Progenitor cell of endocrine pancreas (in vitro differentiated cells): ENCODE data around the gene MANSC4. TPM values are rescaled to one million over a fixed set of nuclear protein-coding genes. Genes with fewer than 3 reads are reported as not detected.

ENCODE experiments used
- DNase-seq: peaks from one replicate; pipeline ENCODE4 v3.0.0; 2021; ENCODE audit warnings: low spot score; ENCODE audit not compliant: unreplicated experiment
- H3K27ac Mint-ChIP-seq: 2 replicates; pipeline ENCODE4 v1.8.0; 2021; ENCODE audit warnings: mild to moderate bottlenecking, moderate library complexity, mixed read lengths
- H3K27me3 Mint-ChIP-seq: 2 replicates; pipeline ENCODE4 v1.8.0; 2021; ENCODE audit warnings: mixed read lengths
- H3K36me3 Mint-ChIP-seq: 2 replicates; pipeline ENCODE4 v1.8.0; 2022; ENCODE audit warnings: mixed read lengths; ENCODE audit not compliant: insufficient read depth
- H3K4me1 Mint-ChIP-seq: 2 replicates; pipeline ENCODE4 v1.8.0; 2021; ENCODE audit warnings: low read depth, mixed read lengths
- H3K4me3 Mint-ChIP-seq: 2 replicates; pipeline ENCODE4 v1.8.0; 2021; ENCODE audit warnings: low read depth, mild to moderate bottlenecking, moderate library complexity, mixed read lengths
- H3K9me3 Mint-ChIP-seq: 2 replicates; pipeline ENCODE4 v1.8.0; 2021; ENCODE audit warnings: low read depth, mixed read lengths
- CTCF ChIP-seq: fragments of 200-600 bp; sonication (generic); IDR thresholded peaks from one replicate; pipeline ENCODE4 v1.5.0; 2021; ENCODE audit warnings: antibody characterized with exemption, mild to moderate bottlenecking; ENCODE audit not compliant: unreplicated experiment
- long read RNA-seq: library from polyadenylated mRNA; unstranded; transcript quantifications from one replicate; pipeline ENCODE4 v2.0.0, GENCODE V29; 2020
- total RNA-seq: library from RNA; stranded (reverse); gene quantifications from 2 replicates; pipeline ENCODE4 v1.2.1, GENCODE V29; 2021

The MANSC4 gene
- total RNA-seq, result 0.40 and 1.1 TPM in 2 replicates
- long read RNA-seq, result 0 reads

- H3K27me3 Mint-ChIP-seq, result no peaks in the 10 kb centered on the region
- peak; percentile 79 for DNase-seq
- H3K27ac Mint-ChIP-seq, result peak within 1 kb of the TSS; percentile 98
- H3K9me3 Mint-ChIP-seq, result no peaks in the 10 kb centered on the region
- no peak for TF ChIP-seq CTCF
- H3K4me1 Mint-ChIP-seq, result peaks cover 20% of the 10 kb centered on the region
- H3K36me3 Mint-ChIP-seq, result peaks cover 18% of the 10 kb centered on the region
- peak within 1 kb of the TSS; percentile 92 for H3K4me3 Mint-ChIP-seq
Measured at GRCh38 chr12:27779920-27780611, at the start of gene MANSC4, which contains the start of gene KLHL42. MANSC4 (minus strand) TSS chr12:27780236; CDS start chr12:27771276, 8,960 bp downstream. KLHL42 (plus strand) TSS chr12:27780233; CDS start chr12:27780331, 98 bp downstream.

GRCh38 chr12:27828196-27828595, 48.2 kb upstream of the MANSC4 start:
- H3K27ac Mint-ChIP-seq, result no peak overlapping the region
- H3K36me3 Mint-ChIP-seq, result peaks cover 1% of the 10 kb centered on the region
- H3K4me1 Mint-ChIP-seq, result no peaks in the 10 kb centered on the region
- no peak for DNase-seq
- H3K4me3 Mint-ChIP-seq, result no peak overlapping the region
- peaks cover 3% of the 10 kb centered on the region for H3K27me3 Mint-ChIP-seq
- no peak for TF ChIP-seq CTCF
- peaks cover 4% of the 10 kb centered on the region for H3K9me3 Mint-ChIP-seq

- peaks cover 4% of the 10 kb centered on the region for H3K9me3 Mint-ChIP-seq
- TF ChIP-seq CTCF, result no peak
- no peak overlapping the region for H3K4me3 Mint-ChIP-seq
- peaks cover 8% of the 10 kb centered on the region for H3K27me3 Mint-ChIP-seq
- DNase-seq, result no peak
- no peak overlapping the region for H3K27ac Mint-ChIP-seq
- peaks cover 1% of the 10 kb centered on the region for H3K36me3 Mint-ChIP-seq
- H3K4me1 Mint-ChIP-seq, result no peaks in the 10 kb centered on the region
Measured at GRCh38 chr12:27826076-27826475, 46.0 kb upstream of the MANSC4 start.

- Mint-ChIP-seq H3K36me3 (peaks cover 1% of the 10 kb centered on the region), H3K4me1 (no peaks in the 10 kb centered on the region), H3K27ac (no peak overlapping the region), H3K9me3 (peaks cover 7% of the 10 kb centered on the region), H3K4me3 (no peak overlapping the region), H3K27me3 (peaks cover 8% of the 10 kb centered on the region)
- DNase-seq, result no peak
- TF ChIP-seq CTCF, result no peak
Measured at GRCh38 chr12:27824126-27824842, 44.2 kb upstream of the MANSC4 start.

- H3K4me3 Mint-ChIP-seq, result no peak overlapping the region
- H3K27me3 Mint-ChIP-seq, result peaks cover 8% of the 10 kb centered on the region
- DNase-seq, result no peak
- TF ChIP-seq CTCF, result no peak
- peaks cover 7% of the 10 kb centered on the region for H3K9me3 Mint-ChIP-seq
- no peaks in the 10 kb centered on the region for H3K4me1 Mint-ChIP-seq
- H3K36me3 Mint-ChIP-seq, result peaks cover 1% of the 10 kb centered on the region
- H3K27ac Mint-ChIP-seq, result no peak overlapping the region
Measured at GRCh38 chr12:27823038-27823437, 43.0 kb upstream of the MANSC4 start.
